ENCODE data around the gene POLR1C.
"Not testable (repeated sequence)": the region's sequence is repeated elsewhere in the genome, so short reads cannot be mapped to it uniquely, and the experiment has no call there.

The POLR1C gene

GRCh38 chr6:43516697-43517504, at the start of gene POLR1C, which contains the start of gene YIPF3:
Gene POLR1C, plus strand, starts transcription at chr6:43517089. Its CDS starts 21 bp downstream, at chr6:43517110.
Gene YIPF3, minus strand, starts transcription at chr6:43516926. Its CDS starts 119 bp downstream, at chr6:43516807.
- DNase-seq (ENCODE audit: low spot score): peak; percentile 96

GRCh38 chr6:43467265-43467664, 49.6 kb upstream of the POLR1C start:
- not testable (repeated sequence) for DNase-seq (ENCODE audit: low spot score)

DNA sequence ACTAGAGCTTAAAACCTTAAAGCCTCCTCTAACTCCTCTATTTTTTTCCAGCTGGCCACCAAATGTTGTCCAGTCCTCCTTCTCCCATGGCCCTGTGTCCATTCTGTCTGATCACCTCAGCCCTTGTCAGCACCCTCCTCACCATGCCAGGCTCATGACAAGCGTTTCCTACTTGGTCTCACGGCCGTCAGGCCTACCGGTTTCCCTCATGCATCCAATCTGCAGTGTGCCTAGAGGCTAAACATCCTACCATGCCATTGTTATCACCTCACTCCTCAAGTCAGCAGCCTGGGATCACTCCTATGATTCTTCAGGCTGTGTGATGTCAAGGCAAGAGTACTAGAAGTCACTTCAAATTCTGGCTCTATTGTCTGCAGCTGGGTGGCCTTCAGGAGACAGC, 49.1 kb upstream of the POLR1C start:
- DNase-seq (ENCODE audit: low spot score): no peak

GRCh38 chr6:43468240-43468639, 48.6 kb upstream of the POLR1C start:
- no peak for DNase-seq (ENCODE audit: low spot score)

DNA sequence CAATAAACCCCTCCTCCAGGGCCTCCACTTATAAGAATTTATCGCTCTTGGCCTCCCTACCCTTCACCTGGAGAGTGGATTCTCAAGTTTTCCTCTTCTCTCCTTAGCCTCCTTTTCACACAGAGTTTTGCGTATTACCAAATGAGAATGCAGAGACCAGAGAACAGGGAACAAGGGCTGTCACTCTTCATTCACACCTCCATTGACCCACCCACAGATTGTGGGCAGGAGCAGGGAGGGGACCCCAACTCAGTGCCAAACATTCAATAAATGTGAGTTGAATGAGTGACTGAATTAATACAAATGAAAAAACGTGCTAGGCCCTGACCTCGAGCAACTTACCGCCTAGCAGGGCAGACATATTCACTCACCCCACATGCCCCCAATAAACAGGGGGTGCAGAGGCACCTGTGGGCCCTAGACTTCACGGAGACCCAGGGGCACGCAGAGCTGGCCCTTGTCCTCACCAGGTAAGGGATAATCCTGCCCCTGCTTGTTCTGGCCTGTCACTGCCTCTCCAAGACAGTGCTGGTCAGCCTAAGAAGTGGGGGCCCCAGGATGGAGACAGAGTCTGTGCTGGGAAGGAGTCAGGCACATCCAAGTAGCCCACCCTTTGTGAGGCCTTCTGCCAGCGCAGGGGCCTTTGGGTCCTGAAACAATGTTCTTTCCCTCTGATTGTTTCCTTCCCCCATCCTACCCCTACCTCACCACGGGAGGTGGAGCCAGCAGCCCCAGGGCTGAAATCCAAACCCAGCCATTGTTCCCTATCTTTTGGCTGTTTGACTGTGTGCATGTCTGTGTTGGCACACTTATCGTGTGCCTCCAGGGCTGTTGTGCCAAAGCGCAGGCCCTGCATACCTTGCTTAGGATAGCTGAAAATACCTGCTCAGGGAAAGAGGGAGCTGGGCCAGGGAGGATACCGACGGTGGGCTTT, 47.9 kb upstream of the POLR1C start:
- DNase-seq (ENCODE audit: low spot score): no peak

DNA sequence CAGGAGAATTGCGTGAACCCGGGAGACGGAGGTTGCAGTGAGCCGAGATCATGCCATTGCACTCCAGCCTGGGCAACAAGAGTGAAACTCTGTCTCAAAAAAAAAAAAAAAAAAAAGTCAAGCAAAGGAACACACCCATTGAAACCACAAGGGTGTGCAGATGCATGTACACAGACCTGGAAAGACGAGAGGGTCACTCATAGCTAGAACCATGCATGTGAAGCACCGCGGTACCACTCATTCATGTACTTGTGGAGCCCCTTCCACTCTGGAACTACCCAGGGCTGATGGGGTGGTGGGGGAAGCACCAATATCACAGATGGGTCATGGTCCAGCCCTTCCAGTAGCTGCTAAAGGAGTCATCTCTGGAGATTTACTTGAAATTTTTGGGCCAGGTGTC, 46.9 kb upstream of the POLR1C start:
- DNase-seq (ENCODE audit: low spot score): no peak

- DNase-seq (ENCODE audit: low spot score): no peak
These were observed 45.5 kb upstream of the POLR1C start for GRCh38 chr6:43471399-43471798.

DNA sequence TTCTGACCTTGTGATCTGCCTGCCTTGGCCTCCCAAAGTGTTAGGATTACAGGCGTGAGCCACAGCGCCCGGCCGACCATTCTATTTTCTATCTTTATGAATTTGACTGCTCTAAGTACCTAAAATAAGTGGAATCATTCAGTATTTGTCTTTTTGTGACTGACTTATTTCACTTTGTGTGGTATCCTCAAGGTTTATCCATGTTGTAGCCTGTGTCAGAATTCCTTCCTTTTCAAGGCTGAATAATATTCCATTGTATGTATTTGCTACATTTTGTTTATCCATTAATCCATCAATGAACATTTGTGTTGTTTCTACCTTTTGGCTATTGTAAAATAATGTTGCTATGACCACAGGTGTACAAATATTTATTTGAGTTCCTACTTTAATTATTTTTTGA, 44.4 kb upstream of the POLR1C start:
- no peak for DNase-seq (ENCODE audit: low spot score)

DNA sequence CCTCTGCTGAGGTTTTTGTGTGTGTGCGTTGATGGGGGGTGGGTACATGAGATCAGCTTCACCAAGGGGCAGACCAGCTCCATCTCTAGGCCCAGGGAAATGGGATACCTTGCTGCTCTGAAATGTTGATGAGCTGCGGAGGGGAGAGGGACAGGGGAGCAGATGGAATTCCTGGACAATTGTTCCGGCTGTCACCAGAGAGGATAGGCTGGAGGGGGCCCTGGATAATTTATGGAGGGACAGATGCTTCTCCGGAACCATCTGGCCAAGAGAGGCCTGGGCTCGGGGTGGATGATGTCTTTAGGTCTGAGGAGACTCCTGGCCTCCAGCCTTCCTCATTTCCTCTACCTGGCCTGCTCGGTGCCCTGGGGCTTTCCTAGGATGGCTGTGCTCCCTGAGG, 41.4 kb upstream of the POLR1C start:
- no peak for DNase-seq (ENCODE audit: low spot score)

GRCh38 chr6:43476746-43477145, 40.1 kb upstream of the POLR1C start:
- DNase-seq (ENCODE audit: low spot score): no peak

GRCh38 chr6:43477235-43478007, 39.5 kb upstream of the POLR1C start, which contains the start of gene TJAP1:
Gene TJAP1, plus strand, starts transcription at chr6:43477570. Its CDS starts 21,432 bp downstream, at chr6:43499002.
- peak; percentile 95 for DNase-seq (ENCODE audit: low spot score)

GRCh38 chr6:43478008-43478372, 38.9 kb upstream of the POLR1C start:
- DNase-seq (ENCODE audit: low spot score): no peak

DNA sequence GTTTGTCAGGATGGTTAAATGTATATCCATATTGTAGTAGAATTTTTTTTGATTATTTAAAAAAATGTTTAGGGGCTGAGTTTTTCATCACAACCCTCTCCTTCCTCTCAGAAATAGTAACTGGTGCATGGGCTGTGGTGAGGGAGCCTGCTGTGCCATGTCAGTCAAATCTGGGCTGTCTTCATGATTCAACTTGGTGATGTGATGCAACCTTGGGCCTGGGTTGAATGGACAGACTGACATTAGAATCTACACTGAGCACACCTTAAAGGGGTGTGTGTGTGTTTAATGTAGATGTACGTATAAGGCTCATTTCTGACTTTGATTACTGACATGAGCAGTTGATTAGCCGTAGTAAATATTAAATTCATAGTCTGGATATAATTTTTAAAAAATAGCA, 35.8 kb upstream of the POLR1C start:
- DNase-seq (ENCODE audit: low spot score): no peak

GRCh38 chr6:43481591-43482236, 35.2 kb upstream of the POLR1C start:
- DNase-seq (ENCODE audit: low spot score): no peak

DNA sequence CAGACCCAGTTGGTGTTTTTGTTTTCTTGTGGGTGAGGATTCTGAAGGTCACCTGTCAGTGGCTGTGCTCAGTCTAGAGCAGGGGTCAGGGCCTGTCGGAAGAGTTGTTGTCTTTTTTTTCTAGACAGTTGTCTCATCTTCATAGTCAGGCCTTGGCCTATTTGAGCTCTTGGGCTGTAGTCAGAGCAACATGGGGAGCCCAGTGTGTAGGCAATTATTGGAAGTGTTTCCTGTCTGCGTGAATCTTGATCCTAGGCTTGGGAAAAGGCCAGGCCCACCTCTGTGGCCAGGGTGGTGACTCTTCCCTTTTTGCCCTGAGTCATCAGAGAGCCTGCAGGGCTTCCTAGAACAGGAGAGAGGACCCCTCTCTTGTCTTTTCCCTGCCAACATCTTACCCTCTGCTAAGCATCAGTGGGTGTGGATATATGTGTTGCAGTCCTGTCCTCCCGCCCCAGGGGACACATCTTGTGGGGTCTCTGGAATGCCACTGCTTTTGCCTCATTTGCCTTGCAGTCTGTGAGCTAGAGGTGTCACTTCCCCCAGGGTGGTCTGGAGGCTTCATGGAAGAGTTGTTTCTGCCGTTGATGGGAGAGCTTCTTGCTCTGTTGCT, 28.1 kb upstream of the POLR1C start:
- no peak for DNase-seq (ENCODE audit: low spot score)

- no peak for DNase-seq (ENCODE audit: low spot score)
These were observed 27.4 kb upstream of the POLR1C start for GRCh38 chr6:43489277-43490072.

- DNase-seq (ENCODE audit: low spot score): no peak
These were observed 26.4 kb upstream of the POLR1C start for GRCh38 chr6:43490523-43490939.

GRCh38 chr6:43491750-43492661, 24.9 kb upstream of the POLR1C start:
- DNase-seq (ENCODE audit: low spot score): no peak

- DNase-seq (ENCODE audit: low spot score): no peak
These were observed 24.2 kb upstream of the POLR1C start for GRCh38 chr6:43492673-43493072.

Measured in CD4-positive, alpha-beta T cell treated with Interleukin-2 at 100 ng/mL for 4 hours (primary cell).